SH-SY5Y (cell line): Measurements from ENCODE around the gene RAB25.

Source experiments
- GATA2 ChIP-seq: IDR thresholded peaks from 2 replicates; pipeline ENCODE4 v1.6.1; 2011; ENCODE audit warnings: mild to moderate bottlenecking, low read depth, low read length
- GATA3 ChIP-seq: IDR thresholded peaks from 2 replicates; pipeline ENCODE4 v1.6.1; 2011; ENCODE audit warnings: low read depth, mild to moderate bottlenecking, low read length, moderate library complexity

DNA sequence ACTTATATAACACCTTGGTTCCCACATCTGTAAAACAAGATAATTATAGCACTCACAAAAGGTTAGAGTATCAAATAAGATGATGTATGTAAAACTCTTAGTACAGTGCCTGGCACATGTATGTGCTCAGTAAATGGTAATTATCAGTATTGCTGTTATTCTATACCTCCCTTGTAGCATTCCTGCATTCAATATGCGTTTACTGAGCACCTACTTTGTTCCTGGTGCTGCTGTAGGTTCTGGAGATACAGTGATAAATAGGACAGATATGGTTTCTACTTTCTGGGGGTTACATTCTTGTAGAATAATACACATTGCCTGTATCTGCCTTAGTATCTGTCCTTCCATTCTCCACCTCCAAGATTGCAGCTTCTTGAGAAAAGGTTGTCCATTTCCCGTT lies 39.0 kb upstream of the RAB25 start:
- TF ChIP-seq GATA2 (no peak), GATA3 (no peak)
